CD4-positive, alpha-beta T cell treated with Interleukin-21 for 1 hour (primary cell): ENCODE results near the gene MORC2.

Source experiments
- DNase-seq: peaks from one replicate; pipeline ENCODE4 v3.0.0-alpha.2; 2020

MORC2 gene

GRCh38 chr22:30968015-30968923, at the start of gene MORC2:
Gene MORC2 (minus strand): TSS chr22:30968774. CDS start chr22:30967889, 885 bp downstream.
- DNase-seq: no peak

DNA sequence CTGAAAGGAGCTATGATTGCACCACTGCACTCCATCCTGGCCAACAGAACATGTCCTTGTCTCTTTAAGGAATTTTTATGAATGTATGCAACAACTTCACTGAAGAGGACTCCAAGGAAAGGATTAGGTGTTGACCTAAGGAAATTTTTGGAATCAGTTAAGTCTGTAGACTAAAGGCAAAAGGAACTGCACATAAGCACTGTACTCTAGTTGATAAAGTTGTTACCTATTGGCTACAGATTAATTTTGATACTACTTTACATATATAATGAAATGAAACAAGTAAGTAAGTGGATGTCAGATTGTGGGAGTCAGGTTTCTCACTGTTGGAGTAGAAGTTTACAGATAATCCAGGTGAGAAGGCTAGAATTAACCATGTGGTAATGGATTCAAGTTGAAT, 37.0 kb upstream of the MORC2 start:
- DNase-seq: no peak

DNA sequence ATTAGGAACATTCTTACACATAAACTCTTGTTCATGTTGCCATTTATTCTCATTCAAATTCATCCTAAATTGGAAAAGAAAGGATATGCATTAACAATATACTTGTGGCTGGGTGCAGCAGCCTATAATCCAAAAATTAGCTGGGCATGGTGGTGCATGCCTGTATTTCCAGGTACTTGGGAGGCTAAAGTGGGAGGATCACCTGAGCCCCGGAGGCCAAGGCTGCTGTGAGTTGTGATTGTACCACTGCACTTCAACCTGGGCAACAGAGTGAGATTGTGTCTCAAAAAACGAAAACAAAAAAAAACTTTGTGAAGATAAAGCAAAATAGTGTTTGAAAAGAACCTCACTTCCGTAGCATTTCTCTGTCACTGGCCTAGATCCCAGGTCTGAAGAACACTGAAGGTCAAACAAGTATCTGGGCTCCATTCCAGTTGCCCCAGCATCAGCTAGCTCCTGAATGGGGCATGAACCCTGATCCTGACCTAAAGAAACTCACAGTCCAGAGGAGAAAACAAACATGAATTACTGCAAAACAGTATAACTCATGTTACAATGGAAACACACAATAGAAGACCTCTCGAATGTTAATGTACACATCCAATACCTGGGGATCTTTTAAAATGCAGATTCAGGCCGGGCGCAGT, 32.7 kb upstream of the MORC2 start:
- no peak for DNase-seq

DNA sequence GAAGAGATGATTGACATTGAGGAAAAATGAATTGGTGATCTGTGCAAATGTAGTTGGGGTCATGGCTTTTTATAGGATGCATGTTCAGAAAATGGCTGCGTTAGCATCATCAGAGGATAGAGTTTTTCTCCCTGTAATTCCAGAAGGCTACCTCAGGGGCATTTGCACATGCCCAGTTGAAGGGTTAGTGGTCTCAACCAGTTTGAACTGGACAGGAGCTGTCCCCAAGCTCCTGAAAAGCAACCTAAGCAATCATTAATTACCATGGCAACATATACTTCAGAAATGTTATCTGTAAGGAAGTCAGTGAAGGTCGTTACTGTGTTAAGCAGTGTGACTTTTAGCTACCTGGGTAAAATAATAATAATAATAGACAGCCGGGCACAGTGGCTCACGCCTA, 29.8 kb upstream of the MORC2 start:
- DNase-seq: no peak

DNA sequence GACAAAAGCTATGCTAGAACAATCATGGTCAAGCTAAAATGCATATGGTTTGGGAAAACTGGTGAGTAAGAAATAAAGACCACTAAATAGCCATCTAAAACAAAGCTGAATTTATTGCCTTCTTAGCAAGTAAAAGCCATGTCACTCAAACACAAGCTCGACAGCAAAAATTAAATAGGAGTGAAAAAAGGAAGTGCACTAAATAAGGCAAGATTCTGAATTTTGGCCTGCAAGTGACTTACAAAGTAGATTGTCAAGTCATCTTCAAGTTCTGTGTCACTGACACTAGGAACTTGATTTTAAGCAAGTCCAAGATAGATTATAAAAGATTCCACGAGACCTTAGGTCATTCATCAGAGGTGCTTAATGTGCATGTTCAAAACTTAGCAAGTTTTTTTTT, 27.9 kb upstream of the MORC2 start:
- no peak for DNase-seq

DNA sequence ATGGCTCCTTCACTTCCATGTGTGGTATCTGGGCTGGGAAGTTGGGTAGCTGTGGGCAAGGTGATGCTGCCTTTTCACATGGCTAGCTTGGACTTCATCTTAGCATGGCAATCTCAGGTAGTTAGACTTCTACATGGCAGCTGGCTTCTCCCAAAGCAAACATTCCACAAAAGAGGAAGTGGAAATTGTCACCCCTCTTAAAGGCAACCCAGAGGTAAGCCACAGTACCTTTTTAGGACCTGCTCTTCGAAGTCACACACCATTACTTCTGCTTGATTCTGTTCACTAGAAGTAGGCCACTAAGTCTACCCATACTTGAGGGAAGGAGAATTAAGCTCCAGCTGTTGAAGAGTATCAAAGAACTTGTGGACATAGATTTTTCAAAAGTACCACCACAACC, 26.4 kb upstream of the MORC2 start:
- DNase-seq: no peak

DNA sequence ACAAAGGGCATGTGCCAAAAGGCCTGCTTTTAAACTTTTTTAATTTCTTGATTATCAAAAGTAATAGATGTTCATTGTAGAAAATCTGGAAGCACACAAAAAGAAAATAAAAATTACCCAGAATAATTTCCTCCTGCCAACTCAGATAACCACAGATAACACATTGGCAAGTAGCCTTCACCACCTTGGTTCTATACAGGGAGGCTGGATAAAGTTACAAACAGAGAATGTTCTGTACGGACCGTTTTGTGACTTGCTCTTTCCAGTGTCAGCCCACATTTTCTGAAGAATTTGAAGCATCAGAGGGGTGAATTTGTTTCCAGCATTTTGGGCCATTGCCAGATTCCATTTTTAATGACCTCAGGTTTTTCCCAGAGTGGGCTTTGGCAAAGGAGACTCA, 24.0 kb upstream of the MORC2 start:
- DNase-seq: no peak

DNA sequence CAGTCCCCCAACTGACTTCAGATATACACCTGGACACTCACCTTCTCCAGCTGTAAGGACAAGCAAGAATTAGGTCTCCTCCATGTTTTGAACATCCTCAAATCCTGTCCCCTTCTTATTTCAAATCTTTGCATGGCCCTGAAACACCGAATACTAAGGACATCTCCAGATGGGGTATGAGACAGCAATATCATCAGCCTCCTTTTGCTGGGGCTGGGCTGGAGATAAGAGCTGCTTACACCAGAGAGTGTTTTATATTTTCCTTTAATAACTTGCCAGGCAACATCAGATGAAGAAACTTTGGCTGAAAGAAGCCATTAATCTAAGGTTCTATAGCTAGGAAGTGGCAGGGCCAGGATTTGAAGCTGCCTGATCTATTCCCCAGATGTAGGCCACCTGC, 22.1 kb upstream of the MORC2 start:
- no peak for DNase-seq

GRCh38 chr22:30989474-30989873, 20.9 kb upstream of the MORC2 start:
- no peak for DNase-seq

- no peak for DNase-seq
Measured at GRCh38 chr22:30985561-30986208, 17.1 kb upstream of the MORC2 start.

DNA sequence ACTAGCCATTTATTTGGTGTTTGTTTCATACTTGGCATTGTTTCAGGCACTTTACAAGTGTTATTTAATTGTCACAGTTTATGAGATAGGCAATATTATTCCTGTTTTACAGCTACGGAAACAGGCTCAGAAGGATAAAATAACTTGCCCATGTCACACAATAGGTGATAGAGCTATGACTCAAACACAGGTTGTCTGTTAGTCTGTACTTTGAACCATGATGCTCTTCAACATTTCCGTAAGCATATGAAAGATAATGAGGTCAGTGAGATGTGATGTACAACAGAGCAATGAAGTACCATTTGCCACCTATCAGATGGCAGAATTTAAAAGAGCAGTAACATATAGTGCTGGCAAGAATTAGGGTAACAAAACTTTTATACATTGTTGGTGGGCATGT, 15.7 kb upstream of the MORC2 start:
- no peak for DNase-seq

GRCh38 chr22:30982512-30982911, 13.9 kb upstream of the MORC2 start:
- DNase-seq: no peak

GRCh38 chr22:30979932-30980331, 11.4 kb upstream of the MORC2 start:
- DNase-seq: no peak

DNA sequence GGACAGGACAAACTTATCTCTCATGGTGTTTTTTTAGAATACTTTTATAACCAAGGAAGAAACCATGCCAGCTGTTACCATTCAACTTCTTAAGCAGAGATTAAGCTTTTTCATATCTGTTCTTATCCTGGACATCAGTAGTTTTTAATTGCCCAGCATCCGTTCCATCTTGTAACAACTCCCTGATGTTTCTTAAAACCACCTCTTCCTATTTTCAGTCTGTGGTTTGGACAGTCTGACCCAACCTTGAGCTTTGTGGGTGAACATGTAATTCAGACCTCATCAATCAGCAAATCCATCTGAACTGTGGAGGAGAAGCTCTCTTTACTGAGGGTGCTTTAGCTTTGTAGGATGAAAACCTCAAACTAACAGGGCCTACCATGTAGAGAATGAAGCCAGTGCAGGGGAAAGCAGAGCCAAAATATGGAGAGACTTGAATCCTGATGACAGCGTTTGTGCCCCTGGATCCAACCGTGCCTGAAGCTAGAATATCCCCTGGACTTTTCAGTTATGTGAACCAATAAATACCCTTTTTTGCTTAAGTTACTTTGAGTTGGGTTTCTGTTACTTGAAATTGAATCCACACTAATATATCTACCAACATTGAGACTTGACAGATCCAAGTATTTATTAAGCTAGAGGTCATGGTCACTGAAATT, 9.9 kb upstream of the MORC2 start:
- no peak for DNase-seq

- DNase-seq: no peak
Measured at GRCh38 chr22:30970356-30970746, 1.8 kb upstream of the MORC2 start.

GRCh38 chr22:30969532-30970355, 1.2 kb upstream of the MORC2 start:
- DNase-seq: peak; percentile 56

DNA sequence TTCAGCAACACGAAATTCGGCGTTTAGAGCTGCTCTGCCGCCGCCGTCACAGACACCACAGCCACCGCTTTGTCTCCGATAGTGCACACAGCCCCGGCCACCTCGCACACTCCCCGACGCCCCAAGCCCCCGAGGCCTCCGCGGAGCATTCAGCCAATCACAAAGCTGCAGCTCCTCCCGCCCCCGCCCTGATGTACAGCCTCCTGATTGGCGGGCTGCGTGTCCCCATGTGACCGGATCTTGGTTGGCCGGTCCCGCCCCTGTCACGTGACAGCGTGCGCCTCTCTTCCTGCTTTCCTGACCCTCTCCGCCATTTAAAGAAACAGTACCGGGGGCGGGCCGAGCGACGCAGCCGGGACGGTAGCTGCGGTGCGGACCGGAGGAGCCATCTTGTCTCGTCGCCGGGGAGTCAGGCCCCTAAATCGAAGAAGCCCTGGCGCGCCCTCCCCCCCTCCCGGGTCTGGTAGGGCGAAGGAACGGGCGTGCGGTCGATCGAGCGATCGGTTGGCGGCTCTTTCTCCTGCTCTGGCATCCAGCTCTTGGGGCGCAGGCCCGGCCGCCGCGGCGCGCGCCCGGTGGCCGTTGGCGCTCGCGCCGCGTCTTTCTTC, 454 bp upstream of the MORC2 start, which contains the start of gene TUG1:
TUG1 (plus strand) TSS at position 342 of the 608 bp plus-strand sequence.
- peak; percentile 98 for DNase-seq

DNA sequence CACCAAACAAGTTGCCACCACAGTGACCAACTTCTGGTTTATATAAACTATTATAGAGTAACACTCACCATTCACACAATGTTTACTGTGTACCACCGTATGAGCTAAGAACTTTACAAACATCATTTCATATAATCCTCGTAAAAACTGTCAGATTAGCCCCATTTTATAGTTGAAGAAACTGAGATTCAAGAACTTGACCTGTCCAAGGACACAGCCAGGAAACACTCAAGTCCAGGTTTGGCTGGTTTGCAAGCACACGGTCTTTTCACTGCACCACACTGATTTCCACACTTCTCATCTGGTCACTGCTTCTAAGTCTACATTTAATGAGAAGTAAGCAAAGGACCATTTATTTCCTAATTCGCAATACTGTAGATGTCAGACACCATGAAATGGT, 3.7 kb downstream of the MORC2 start:
- no peak for DNase-seq

- DNase-seq: no peak
Measured at GRCh38 chr22:30955153-30955552, 13.4 kb downstream of the MORC2 start.

- DNase-seq: no peak
Measured at GRCh38 chr22:30953206-30953605, 15.4 kb downstream of the MORC2 start.

DNA sequence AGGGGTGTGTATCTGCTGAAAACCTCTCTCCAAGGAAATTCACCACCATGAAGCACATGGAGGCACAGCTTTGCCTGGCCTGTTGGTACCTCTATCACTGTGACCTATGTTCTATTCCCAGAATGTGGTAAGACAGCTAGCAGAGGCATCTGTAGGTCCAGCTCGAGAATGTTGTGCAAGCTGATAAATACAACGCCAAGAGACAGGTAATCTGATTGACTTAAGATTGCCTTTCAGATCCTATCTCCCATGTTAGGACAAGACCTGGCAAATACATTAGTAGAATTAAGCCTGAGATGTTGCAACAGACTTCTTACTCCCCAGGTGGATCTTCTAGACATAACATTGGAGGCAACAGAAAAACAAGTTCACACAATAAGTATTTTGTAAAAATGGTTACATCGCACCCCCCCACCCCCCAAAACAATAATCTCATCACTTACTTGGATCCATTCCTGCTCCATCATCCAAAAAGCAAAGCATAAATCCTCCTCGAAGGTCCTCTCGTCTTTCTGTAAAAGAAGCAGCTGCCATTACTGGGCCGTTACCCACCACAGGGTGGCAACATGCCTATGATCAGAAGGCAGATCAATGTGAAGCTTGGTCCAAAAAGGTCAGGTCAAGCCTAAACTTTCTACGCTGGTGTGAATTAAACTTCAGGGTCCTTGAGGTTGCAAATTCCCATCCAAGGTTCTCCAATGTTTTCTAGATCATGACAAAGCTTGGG, 18.5 kb downstream of the MORC2 start:
- DNase-seq: no peak
